Liver (tissue), 3 donors: ENCODE results near the gene FAM78B.

Source experiments
- EGR1 ChIP-seq, 2 donors: IDR thresholded peaks; 2 replicates each; pipeline ENCODE4 v1.6.1; 2016 to 2018; ENCODE audit warnings: antibody characterized with exemption in 2 of 2, low read depth in 2 of 2
- HNF4G ChIP-seq: IDR thresholded peaks from 2 replicates; pipeline ENCODE4 v1.6.1; 2016; ENCODE audit warnings: antibody characterized with exemption
- MAX ChIP-seq: IDR thresholded peaks from 2 replicates; pipeline ENCODE4 v1.6.1; 2016; ENCODE audit warnings: antibody characterized with exemption
- REST ChIP-seq: IDR thresholded peaks from 2 replicates; pipeline ENCODE4 v1.6.1; 2016; ENCODE audit warnings: antibody characterized with exemption, mild to moderate bottlenecking
- RXRA ChIP-seq, 2 donors: IDR thresholded peaks; 2 replicates each; pipeline ENCODE4 v1.6.1; 2017 to 2018; ENCODE audit warnings: antibody characterized with exemption in 2 of 2, mild to moderate bottlenecking in 1 of 2
- SP1 ChIP-seq: IDR thresholded peaks from 2 replicates; pipeline ENCODE4 v1.6.1; 2018; ENCODE audit warnings: antibody characterized with exemption, mild to moderate bottlenecking
- TAF1 ChIP-seq: conservative IDR thresholded peaks from 2 replicates; pipeline ENCODE4 v1.6.1; 2016; ENCODE audit warnings: antibody characterized with exemption, mild to moderate bottlenecking
- YY1 ChIP-seq: IDR thresholded peaks from 2 replicates; pipeline ENCODE4 v1.6.1; 2016; ENCODE audit warnings: antibody characterized with exemption, mild to moderate bottlenecking
- TF ChIP-seq, protein P1 (sequence below): fragments of 150-350 bp; IDR thresholded peaks from 2 replicates; pipeline ENCODE4 v1.5.1; 2017; ENCODE audit warnings: improper control_type of control experiment, low read depth, low read length; ENCODE audit not compliant: missing input control
- TF ChIP-seq, protein P2 (sequence below): IDR thresholded peaks from 2 replicates; pipeline ENCODE4 v1.6.1; 2016; ENCODE audit warnings: antibody characterized with exemption
- donor health status: healthy.
- donor health status: healthy.

DNA sequence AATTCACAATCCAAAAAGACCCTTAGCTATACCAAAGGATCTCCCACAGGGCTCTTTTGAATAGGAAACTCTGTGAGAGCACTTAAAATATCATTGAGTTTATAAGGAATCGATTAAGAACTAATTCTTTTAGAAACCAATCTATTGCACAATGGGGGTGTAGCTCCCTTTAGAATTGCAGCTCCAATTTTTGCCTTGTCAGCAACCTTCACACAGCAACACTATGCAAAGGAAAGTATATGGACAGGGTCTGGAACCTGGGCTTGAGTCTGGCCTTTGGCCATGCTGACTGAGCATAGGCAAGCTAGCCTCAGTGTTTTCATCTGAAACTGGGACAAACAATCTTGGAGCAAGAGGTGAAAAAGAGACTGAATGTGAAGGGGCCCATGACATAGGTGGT lies 17.2 kb upstream of the FAM78B start:
- TF ChIP-seq, protein P1, sequence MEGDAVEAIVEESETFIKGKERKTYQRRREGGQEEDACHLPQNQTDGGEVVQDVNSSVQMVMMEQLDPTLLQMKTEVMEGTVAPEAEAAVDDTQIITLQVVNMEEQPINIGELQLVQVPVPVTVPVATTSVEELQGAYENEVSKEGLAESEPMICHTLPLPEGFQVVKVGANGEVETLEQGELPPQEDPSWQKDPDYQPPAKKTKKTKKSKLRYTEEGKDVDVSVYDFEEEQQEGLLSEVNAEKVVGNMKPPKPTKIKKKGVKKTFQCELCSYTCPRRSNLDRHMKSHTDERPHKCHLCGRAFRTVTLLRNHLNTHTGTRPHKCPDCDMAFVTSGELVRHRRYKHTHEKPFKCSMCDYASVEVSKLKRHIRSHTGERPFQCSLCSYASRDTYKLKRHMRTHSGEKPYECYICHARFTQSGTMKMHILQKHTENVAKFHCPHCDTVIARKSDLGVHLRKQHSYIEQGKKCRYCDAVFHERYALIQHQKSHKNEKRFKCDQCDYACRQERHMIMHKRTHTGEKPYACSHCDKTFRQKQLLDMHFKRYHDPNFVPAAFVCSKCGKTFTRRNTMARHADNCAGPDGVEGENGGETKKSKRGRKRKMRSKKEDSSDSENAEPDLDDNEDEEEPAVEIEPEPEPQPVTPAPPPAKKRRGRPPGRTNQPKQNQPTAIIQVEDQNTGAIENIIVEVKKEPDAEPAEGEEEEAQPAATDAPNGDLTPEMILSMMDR: no peak
- TF ChIP-seq MAX: no peak
- no peak for TF ChIP-seq REST
- no peak for TF ChIP-seq TAF1
- TF ChIP-seq, protein P2, sequence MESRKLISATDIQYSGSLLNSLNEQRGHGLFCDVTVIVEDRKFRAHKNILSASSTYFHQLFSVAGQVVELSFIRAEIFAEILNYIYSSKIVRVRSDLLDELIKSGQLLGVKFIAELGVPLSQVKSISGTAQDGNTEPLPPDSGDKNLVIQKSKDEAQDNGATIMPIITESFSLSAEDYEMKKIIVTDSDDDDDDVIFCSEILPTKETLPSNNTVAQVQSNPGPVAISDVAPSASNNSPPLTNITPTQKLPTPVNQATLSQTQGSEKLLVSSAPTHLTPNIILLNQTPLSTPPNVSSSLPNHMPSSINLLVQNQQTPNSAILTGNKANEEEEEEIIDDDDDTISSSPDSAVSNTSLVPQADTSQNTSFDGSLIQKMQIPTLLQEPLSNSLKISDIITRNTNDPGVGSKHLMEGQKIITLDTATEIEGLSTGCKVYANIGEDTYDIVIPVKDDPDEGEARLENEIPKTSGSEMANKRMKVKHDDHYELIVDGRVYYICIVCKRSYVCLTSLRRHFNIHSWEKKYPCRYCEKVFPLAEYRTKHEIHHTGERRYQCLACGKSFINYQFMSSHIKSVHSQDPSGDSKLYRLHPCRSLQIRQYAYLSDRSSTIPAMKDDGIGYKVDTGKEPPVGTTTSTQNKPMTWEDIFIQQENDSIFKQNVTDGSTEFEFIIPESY: no peak
- TF ChIP-seq YY1: no peak
- no peak for TF ChIP-seq SP1
- TF ChIP-seq HNF4G: no peak
- no peak for TF ChIP-seq EGR1 (IDR thresholded peaks at IDR 0.05; ENCODE audit: low read depth in 2 of 2)
- no peak for TF ChIP-seq RXRA (IDR thresholded peaks at IDR 0.05)
